AG04450 (cell line): ENCODE results near the gene SUPT4H1. TPM values are rescaled to one million over a fixed set of nuclear protein-coding genes. Genes with fewer than 3 reads are reported as not detected.

ENCODE experiments used
- CTCF ChIA-PET: fragments of 300-600, 350-600 bp; formaldehyde crosslinking; extraction: SDS; loops from one replicate; lab custom pipeline; 2022; ENCODE audit warnings: antibody characterized with exemption, inconsistent platforms; lab: Charles Lee
- POLR2A ChIA-PET: fragments of 350-600 bp; formaldehyde crosslinking; extraction: SDS; loops from one replicate; lab custom pipeline; 2021; ENCODE audit warnings: antibody characterized with exemption, inconsistent platforms; lab: Yijun Ruan, JAX
- DNase-seq: peaks from one replicate; pipeline ENCODE4 v3.0.0-alpha.2; 2011; ENCODE audit warnings: low read depth, low spot score
- H3K27ac ChIP-seq: one replicate; pipeline ENCODE4 v1.5.1; 2012; ENCODE audit warnings: low read depth, low read length, control low read depth
- H3K27me3 ChIP-seq: one replicate; pipeline ENCODE4 v1.6.0; 2012; ENCODE audit warnings: low read length; ENCODE audit not compliant: control insufficient read depth, insufficient read depth
- H3K4me3 ChIP-seq: 2 replicates; pipeline ENCODE4 v1.5.1; 2011; ENCODE audit warnings: mild to moderate bottlenecking, low read depth, low read length, control low read depth
- H3K9me3 ChIP-seq: 2 replicates; pipeline ENCODE4 v1.5.1; 2012; ENCODE audit warnings: low read length; ENCODE audit not compliant: control insufficient read depth, insufficient read depth
- polyA plus RNA-seq: library from polyadenylated mRNA; depleted of rRNA; stranded (reverse); fragments of >200 nt; gene quantifications from 2 replicates; pipeline ENCODE4 v1.2.3, GENCODE V29; 2011
- TF ChIP-seq, protein P1 (sequence below): IDR thresholded peaks from 2 replicates; pipeline ENCODE4 v1.5.1; 2011; ENCODE audit warnings: low read depth, low read length, control low read depth, inconsistent platforms

The SUPT4H1 gene
- polyA plus RNA-seq, 1 experiment, result 191 TPM

DNA sequence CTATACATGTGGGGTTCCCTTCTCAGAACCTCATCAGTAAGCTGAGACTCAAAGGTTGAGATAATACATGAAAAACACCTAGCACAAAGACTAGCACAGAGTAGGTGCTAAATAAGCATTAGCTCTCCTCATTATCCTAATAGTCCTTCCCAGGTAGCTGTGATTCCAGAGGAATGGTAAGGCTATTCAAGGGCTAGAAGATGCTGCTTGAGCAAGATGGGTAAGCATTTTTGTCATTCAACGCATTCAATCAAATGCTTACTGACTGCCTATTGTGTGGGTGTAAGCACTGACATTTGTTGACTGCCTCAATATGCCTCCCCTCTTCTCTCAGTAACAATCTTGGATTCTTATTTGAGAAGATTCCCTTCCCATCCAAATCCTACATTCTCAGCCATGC, 4.0 kb downstream of the SUPT4H1 start:
- TF ChIP-seq, protein P1, sequence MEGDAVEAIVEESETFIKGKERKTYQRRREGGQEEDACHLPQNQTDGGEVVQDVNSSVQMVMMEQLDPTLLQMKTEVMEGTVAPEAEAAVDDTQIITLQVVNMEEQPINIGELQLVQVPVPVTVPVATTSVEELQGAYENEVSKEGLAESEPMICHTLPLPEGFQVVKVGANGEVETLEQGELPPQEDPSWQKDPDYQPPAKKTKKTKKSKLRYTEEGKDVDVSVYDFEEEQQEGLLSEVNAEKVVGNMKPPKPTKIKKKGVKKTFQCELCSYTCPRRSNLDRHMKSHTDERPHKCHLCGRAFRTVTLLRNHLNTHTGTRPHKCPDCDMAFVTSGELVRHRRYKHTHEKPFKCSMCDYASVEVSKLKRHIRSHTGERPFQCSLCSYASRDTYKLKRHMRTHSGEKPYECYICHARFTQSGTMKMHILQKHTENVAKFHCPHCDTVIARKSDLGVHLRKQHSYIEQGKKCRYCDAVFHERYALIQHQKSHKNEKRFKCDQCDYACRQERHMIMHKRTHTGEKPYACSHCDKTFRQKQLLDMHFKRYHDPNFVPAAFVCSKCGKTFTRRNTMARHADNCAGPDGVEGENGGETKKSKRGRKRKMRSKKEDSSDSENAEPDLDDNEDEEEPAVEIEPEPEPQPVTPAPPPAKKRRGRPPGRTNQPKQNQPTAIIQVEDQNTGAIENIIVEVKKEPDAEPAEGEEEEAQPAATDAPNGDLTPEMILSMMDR, result no peak
- Histone ChIP-seq H3K4me3 (no peak overlapping the region), H3K9me3 (no peaks in the 10 kb centered on the region), H3K27me3 (no peaks in the 10 kb centered on the region), H3K27ac (no peak overlapping the region)
- CTCF ChIA-PET, result no interaction called here
- POLR2A ChIA-PET, result no interaction called here
- DNase-seq, result no peak

DNA sequence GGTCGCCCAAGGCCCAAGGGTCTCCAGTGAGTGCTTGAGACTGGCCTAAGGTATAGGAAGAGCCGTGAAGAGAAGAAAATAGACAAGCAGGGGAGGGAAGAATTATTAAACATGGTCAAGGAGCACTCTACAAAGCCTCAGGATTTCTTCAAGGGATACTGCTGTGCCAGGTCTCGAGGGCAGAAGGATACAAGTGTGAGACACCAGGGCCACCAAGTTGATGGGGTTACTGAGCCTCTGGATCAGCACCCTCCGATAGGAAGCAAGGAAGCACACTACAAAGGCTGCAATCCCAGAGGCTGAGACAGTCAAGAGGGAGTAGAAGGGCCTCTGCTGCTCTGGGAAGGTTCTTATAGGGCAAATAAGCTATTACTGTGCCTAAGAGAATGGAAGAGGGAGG, 6.5 kb downstream of the SUPT4H1 start:
- POLR2A ChIA-PET, result no interaction called here
- CTCF ChIA-PET, result interaction anchor here (1.6 kb wide), 1 partner anchor 28 kb away, joined by 8 read pairs; no protein-coding TSS in a partner anchor

DNA sequence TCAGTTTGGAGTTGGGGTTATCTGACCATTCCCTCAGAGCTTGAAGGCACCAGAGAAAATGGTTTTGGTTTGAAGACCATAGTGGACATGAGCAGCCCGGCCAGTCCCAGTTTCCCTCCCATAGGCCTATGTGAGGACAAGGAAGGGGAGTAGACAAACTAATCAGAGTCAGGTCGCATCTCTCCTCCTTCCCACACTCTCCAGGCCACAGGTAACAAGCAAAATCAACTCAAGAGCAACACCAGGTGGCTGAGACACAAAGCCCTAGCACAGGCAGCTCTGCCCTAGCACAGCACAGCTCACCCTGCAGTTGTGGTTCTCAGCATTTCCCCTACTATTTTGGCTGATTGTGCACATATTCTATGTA, 7.2 kb downstream of the SUPT4H1 start:
- TF ChIP-seq, protein P1, result no peak
- no peaks in the 10 kb centered on the region for H3K9me3 ChIP-seq
- POLR2A ChIA-PET, result interaction anchor here (0.8 to 1.9 kb wide), 3 partner anchors 8 to 27 kb away, joined by 3 to 10 read pairs (median 4); partner anchors contain the start of gene SUPT4H1
- CTCF ChIA-PET, result interaction anchor here (1.6 kb wide), 1 partner anchor 27 kb away, joined by 8 read pairs; no protein-coding TSS in a partner anchor
- H3K27ac ChIP-seq, result no peak overlapping the region
- DNase-seq, result no peak
- H3K4me3 ChIP-seq, result no peak overlapping the region
- H3K27me3 ChIP-seq, result no peaks in the 10 kb centered on the region

More for the DNA sequence above, 6.5 kb downstream of the SUPT4H1 start:
- H3K4me3 ChIP-seq, result no peak overlapping the region
- H3K27me3 ChIP-seq, result no peaks in the 10 kb centered on the region
- DNase-seq, result no peak
- no peaks in the 10 kb centered on the region for H3K9me3 ChIP-seq
- H3K27ac ChIP-seq, result no peak overlapping the region
- TF ChIP-seq, protein P1, result no peak

DNA sequence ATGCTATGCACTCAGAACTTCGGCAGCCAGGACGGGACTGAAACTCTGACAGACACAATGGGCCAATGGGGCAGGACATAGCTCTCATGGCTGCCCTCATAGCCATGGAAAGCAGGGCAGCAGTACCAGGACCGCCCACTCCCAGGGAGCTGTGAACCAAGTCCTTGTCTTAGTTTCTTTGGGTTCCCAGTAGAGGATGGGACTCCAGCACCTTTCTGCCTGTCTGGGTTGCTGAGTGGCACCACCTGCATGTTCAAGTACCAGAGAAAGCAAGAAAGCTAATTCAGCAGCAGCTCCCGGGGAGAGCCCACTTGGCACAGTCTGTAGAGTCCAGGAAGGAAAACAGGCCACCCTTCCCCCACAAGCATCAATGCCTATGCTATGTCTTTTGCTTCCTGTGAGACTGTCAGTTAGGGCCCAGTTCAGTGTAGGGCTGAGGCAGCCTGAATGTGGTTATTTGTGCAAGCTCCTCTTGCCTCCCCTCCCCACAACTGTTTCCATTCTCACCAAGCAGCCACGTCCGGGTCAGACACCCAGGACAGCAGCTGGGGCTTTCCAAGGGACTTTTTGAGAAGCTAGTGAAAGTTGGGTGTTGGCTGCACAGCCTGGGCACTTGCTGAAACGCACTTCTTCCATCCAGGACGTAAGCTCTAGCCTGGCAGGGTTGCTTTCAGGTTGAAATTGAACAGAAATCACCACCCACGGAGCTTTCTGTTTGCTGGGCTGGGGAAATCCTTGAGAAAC, 7.8 kb downstream of the SUPT4H1 start:
- H3K27ac ChIP-seq, result peak overlapping the region; percentile 21

More for the DNA sequence above, 7.8 kb downstream of the SUPT4H1 start:
- H3K27me3 ChIP-seq, result no peaks in the 10 kb centered on the region
- no peak for DNase-seq
- ChIA-PET CTCF (interaction anchor here (0.6 to 1.6 kb wide), 2 partner anchors 27 to 372 kb away, joined by 3 to 8 read pairs; no protein-coding TSS in a partner anchor), POLR2A (interaction anchor here (0.6 to 1.9 kb wide), 4 partner anchors 8 to 27 kb away, joined by 3 to 10 read pairs (median 4); partner anchors contain the start of gene SUPT4H1)
- no peak overlapping the region for H3K4me3 ChIP-seq
- TF ChIP-seq, protein P1, result no peak
- no peaks in the 10 kb centered on the region for H3K9me3 ChIP-seq
